Endodermal cell (in vitro differentiated cells): ENCODE data around the gene CDK2AP2. TPM values are rescaled to one million over a fixed set of nuclear protein-coding genes. Genes with fewer than 3 reads are reported as not detected.
"Not testable (repeated sequence)": the region's sequence is repeated elsewhere in the genome, so short reads cannot be mapped to it uniquely, and the experiment has no call there.

Experiments used
- DNase-seq: peaks from one replicate; pipeline ENCODE4 v3.0.0-alpha.2; 2017
- H3K27ac ChIP-seq: 2 replicates; pipeline ENCODE4 v1.5.1; 2013; ENCODE audit warnings: mild to moderate bottlenecking, low read depth, low read length, moderate library complexity
- H3K27me3 ChIP-seq: 2 replicates; pipeline ENCODE4 v1.6.1; 2013; ENCODE audit warnings: mild to moderate bottlenecking, low read length, moderate library complexity; ENCODE audit not compliant: insufficient read depth, control insufficient read depth, poor library complexity, severe bottlenecking
- H3K36me3 ChIP-seq: 2 replicates; pipeline ENCODE4 v1.7.0; 2013; ENCODE audit warnings: mild to moderate bottlenecking, low read length, moderate library complexity; ENCODE audit not compliant: control insufficient read depth, insufficient read depth
- H3K4me1 ChIP-seq: one replicate; pipeline ENCODE4 v1.7.0; 2013; ENCODE audit warnings: low read length; ENCODE audit not compliant: control insufficient read depth, insufficient read depth
- H3K4me3 ChIP-seq: 2 replicates; pipeline ENCODE4 v1.5.1; 2013; ENCODE audit warnings: mild to moderate bottlenecking, low read length, moderate library complexity
- H3K9ac ChIP-seq: 2 replicates; pipeline ENCODE4 v1.6.1; 2013; ENCODE audit warnings: mild to moderate bottlenecking, low read length, moderate library complexity; ENCODE audit not compliant: poor library complexity, severe bottlenecking; ENCODE audit errors: extremely low read depth
- H3K9me3 ChIP-seq: 2 replicates; pipeline ENCODE4 v1.6.1; 2013; ENCODE audit warnings: mild to moderate bottlenecking, low read length, moderate library complexity; ENCODE audit not compliant: control insufficient read depth
- H3K27ac Mint-ChIP-seq: 2 replicates; pipeline ENCODE4 v1.8.0; 2020; ENCODE audit warnings: mixed read lengths
- H3K27me3 Mint-ChIP-seq: 2 replicates; pipeline ENCODE4 v1.8.0; 2021; ENCODE audit warnings: mild to moderate bottlenecking, mixed read lengths; ENCODE audit not compliant: insufficient read depth
- H3K36me3 Mint-ChIP-seq: 2 replicates; pipeline ENCODE4 v1.8.0; 2020; ENCODE audit warnings: low read depth, mixed read lengths
- H3K4me1 Mint-ChIP-seq: 2 replicates; pipeline ENCODE4 v1.8.0; 2020; ENCODE audit warnings: mixed read lengths
- H3K4me3 Mint-ChIP-seq: 2 replicates; pipeline ENCODE4 v1.8.0; 2020; ENCODE audit warnings: mild to moderate bottlenecking, moderate library complexity, mixed read lengths
- H3K9me3 Mint-ChIP-seq: 2 replicates; pipeline ENCODE4 v1.8.0; 2020; ENCODE audit warnings: mild to moderate bottlenecking, mixed read lengths
- WGBS, 2 experiments: methylation state at CpG; one replicate each; pipeline versions ENCODE4 v1.1.5 to v1.1.7; 2013; ENCODE audit warnings: missing lambda C conversion rate in 2 of 2, mixed read lengths in 1 of 2; ENCODE audit not compliant: insufficient coverage in 1 of 2, insufficient read length in 1 of 2; 5-methylcytosine and 5-hydroxymethylcytosine counted together
- long read RNA-seq, 4 experiments: library from polyadenylated mRNA in 2 of 4; library from RNA in 1 of 4; library from capped mRNA in 1 of 4; stranded (forward) in 3 of 4; unstranded in 1 of 4; transcript quantifications; one replicate each; pipeline ENCODE4 v2.0.0, GENCODE V29; 2020 to 2021; ENCODE audit warnings: inconsistent platforms in 1 of 4
- polyA plus RNA-seq, 2 experiments: library from polyadenylated mRNA; stranded (reverse); fragments of 50-300 nt; gene quantifications; one replicate each; pipeline ENCODE4 v1.2.3, GENCODE V29; 2013
- total RNA-seq, 2 donors: library from RNA; stranded (reverse); fragmentation: NEBNext Ultra II Directional in 1 of 2; extraction: Animal tissue kit (Norgen Biotek cat#: 25700) in 1 of 2; gene quantifications; 2 replicates in 1 of 2; 3 replicates in 1 of 2; pipeline ENCODE4 v1.2.1, GENCODE V29; 2021
- TF ChIP-seq, protein P1 (sequence below): fragments of 200-600 bp; sonication (generic); conservative IDR thresholded peaks from 2 replicates; pipeline ENCODE4 v1.5.0; 2021; ENCODE audit warnings: antibody characterized with exemption, mild to moderate bottlenecking

The CDK2AP2 gene
- total RNA-seq = 10 to 100 TPM; 30.6 to 47.6 TPM
- polyA plus RNA-seq (2013, experiment 1 of 2) = 40.4 TPM
- polyA plus RNA-seq (2013, experiment 2 of 2) = 40.4 TPM
- long read RNA-seq, experiment 1, transcript CDK2AP2-201 (4 exons, 1,378 nt) = major isoform, 29 of 40 reads
- long read RNA-seq, experiment 1, partial matches to known transcripts = 2 of 40 reads
- long read RNA-seq, experiment 1, other reads (novel, unspliced or antisense) = 8 of 40 reads
- long read RNA-seq, experiment 2, transcript CDK2AP2-201 (4 exons, 1,378 nt) = major isoform, 27 of 36 reads
- long read RNA-seq, experiment 2, partial matches to known transcripts = 0 of 36 reads
- long read RNA-seq, experiment 2, other reads (novel, unspliced or antisense) = 0 of 36 reads
- long read RNA-seq, experiment 3, transcript CDK2AP2-202 (3 exons, 1,692 nt) = minor isoform, 8 of 71 reads
- long read RNA-seq, experiment 3, transcript CDK2AP2-201 (4 exons, 1,378 nt) = major isoform, 47 of 71 reads
- long read RNA-seq, experiment 3, transcript CDK2AP2-204 (4 exons, 923 nt) = minor isoform, 6 of 71 reads
- long read RNA-seq, experiment 3, partial matches to known transcripts = 1 of 71 reads
- long read RNA-seq, experiment 3, other reads (novel, unspliced or antisense) = 3 of 71 reads
- long read RNA-seq, experiment 4, transcript CDK2AP2-201 (4 exons, 1,378 nt) = major isoform, 41 of 57 reads
- long read RNA-seq, experiment 4, transcript CDK2AP2-204 (4 exons, 923 nt) = minor isoform, 7 of 57 reads
- long read RNA-seq, experiment 4, partial matches to known transcripts = 0 of 57 reads
- long read RNA-seq, experiment 4, other reads (novel, unspliced or antisense) = 4 of 57 reads

DNA sequence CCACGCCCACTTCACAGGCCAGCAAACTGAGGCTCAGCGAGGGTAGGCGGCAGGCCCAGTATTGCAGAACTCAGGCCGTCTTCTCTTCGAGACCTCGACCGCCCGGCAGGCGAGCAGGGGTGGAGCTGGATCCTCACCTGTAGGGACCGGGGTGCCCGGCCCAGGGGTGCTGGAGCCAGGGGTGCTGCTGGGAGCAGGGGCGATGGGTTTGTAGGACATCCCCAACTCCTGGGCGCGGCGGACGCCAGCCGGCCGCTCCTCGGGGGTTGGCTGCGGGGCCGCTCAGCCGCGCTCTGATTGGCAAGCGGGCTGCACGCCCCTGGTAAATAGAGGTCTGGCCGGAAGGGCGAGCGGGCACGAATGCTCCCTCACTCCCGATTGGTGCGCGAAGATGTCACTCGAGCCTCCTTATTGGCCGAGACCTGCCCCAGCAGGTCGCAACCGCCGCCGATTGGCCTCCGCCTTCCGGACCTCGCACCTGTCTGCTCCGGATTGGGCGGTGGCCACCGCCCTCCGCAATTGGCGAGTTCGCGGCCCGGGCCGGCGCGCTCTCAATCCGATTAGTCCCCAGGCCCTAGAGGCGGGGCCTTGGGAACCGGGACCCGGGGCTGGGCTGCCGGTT, at the start of gene CDK2AP2:
Gene CDK2AP2, minus strand, starts transcription at position 299 of the 622 bp plus-strand sequence. Its CDS starts 80 bp downstream, at position 219.
- Mint-ChIP-seq H3K27ac (peak within 1 kb of the TSS; percentile 94), H3K36me3 (peaks cover 11% of the 10 kb centered on the region), H3K9me3 (no peaks in the 10 kb centered on the region), H3K27me3 (peaks cover 24% of the 10 kb centered on the region), H3K4me3 (peak within 1 kb of the TSS; percentile 85), H3K4me1 (peaks cover 23% of the 10 kb centered on the region)
- Histone ChIP-seq H3K9me3 (no peaks in the 10 kb centered on the region), H3K4me1 (peaks cover 12% of the 10 kb centered on the region), H3K27ac (peak within 1 kb of the TSS; percentile 97), H3K9ac (peak within 1 kb of the TSS; percentile 91), H3K36me3 (peaks cover 11% of the 10 kb centered on the region), H3K4me3 (peak within 1 kb of the TSS; percentile 87), H3K27me3 (peaks cover 17% of the 10 kb centered on the region)
- 0% methylated on average over 35 to 57 of the region's 57 CpGs for WGBS, 2 experiments
- TF ChIP-seq, protein P1, sequence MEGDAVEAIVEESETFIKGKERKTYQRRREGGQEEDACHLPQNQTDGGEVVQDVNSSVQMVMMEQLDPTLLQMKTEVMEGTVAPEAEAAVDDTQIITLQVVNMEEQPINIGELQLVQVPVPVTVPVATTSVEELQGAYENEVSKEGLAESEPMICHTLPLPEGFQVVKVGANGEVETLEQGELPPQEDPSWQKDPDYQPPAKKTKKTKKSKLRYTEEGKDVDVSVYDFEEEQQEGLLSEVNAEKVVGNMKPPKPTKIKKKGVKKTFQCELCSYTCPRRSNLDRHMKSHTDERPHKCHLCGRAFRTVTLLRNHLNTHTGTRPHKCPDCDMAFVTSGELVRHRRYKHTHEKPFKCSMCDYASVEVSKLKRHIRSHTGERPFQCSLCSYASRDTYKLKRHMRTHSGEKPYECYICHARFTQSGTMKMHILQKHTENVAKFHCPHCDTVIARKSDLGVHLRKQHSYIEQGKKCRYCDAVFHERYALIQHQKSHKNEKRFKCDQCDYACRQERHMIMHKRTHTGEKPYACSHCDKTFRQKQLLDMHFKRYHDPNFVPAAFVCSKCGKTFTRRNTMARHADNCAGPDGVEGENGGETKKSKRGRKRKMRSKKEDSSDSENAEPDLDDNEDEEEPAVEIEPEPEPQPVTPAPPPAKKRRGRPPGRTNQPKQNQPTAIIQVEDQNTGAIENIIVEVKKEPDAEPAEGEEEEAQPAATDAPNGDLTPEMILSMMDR = no peak
- DNase-seq = peak; percentile 100

DNA sequence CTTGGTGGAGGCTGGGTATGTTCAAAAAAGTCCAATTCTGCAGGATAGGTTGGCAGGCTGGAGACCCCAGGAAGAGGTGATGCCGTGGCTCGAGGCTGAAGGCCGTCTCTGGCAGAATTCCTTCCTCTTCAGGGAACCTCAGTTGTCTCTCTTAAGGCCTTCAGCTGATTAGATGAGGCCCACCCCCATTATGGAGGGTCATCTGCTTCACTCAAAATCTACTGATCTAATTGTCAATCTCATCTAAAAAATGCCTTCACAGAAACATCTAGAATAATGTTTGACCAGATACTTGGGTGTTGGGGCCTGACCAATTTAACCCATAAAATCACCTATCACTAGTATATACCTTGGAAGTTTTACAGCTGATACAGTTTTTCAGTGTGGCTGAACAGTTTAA, 48.3 kb upstream of the CDK2AP2 start:
- 88 to 94% methylated on average over 3 of the region's 3 CpGs for WGBS, 2 experiments
- DNase-seq = no peak
- Histone ChIP-seq H3K9ac (no peak overlapping the region), H3K27me3 (no peaks in the 10 kb centered on the region), H3K9me3 (peaks cover 15% of the 10 kb centered on the region), H3K4me1 (no peaks in the 10 kb centered on the region), H3K36me3 (no peaks in the 10 kb centered on the region), H3K27ac (no peak overlapping the region), H3K4me3 (no peak overlapping the region)
- no peak overlapping the region for H3K27ac Mint-ChIP-seq
- peaks cover 6% of the 10 kb centered on the region for H3K27me3 Mint-ChIP-seq
- peaks cover 4% of the 10 kb centered on the region for H3K36me3 Mint-ChIP-seq
- H3K4me1 Mint-ChIP-seq = no peaks in the 10 kb centered on the region
- no peak overlapping the region for H3K4me3 Mint-ChIP-seq
- peaks cover 17% of the 10 kb centered on the region for H3K9me3 Mint-ChIP-seq
- TF ChIP-seq, protein P1 = no peak

GRCh38 chr11:67551697-67552096, 43.7 kb upstream of the CDK2AP2 start:
- not testable (repeated sequence) for H3K27ac Mint-ChIP-seq, DNase-seq, H3K27me3 Mint-ChIP-seq, H3K4me1 ChIP-seq, H3K36me3 Mint-ChIP-seq, H3K27ac ChIP-seq, H3K27me3 ChIP-seq, H3K9ac ChIP-seq, H3K4me3 Mint-ChIP-seq, H3K4me1 Mint-ChIP-seq, H3K4me3 ChIP-seq, H3K36me3 ChIP-seq
- peaks cover 26% of the 10 kb centered on the region for H3K9me3 ChIP-seq
- peaks cover 33% of the 10 kb centered on the region for H3K9me3 Mint-ChIP-seq
